NCI-H2107 (cell line): ENCODE data around the gene SLC6A19.
"Not testable (repeated sequence)": the region's sequence is repeated elsewhere in the genome, so short reads cannot be mapped to it uniquely, and the experiment has no call there.

ENCODE experiments used
- DNase-seq: peaks from one replicate; lab custom pipeline; 2025; lab: John Stamatoyannopoulos, UW

Gene SLC6A19

GRCh38 chr5:1265461-1266455 lies 64.4 kb downstream of the SLC6A19 start:
- no peak for DNase-seq

- no peak for DNase-seq
Measured at GRCh38 chr5:1266791-1267190, 65.4 kb downstream of the SLC6A19 start.

- not testable (repeated sequence) for DNase-seq
Measured at GRCh38 chr5:1267464-1267863, 66.1 kb downstream of the SLC6A19 start.

- DNase-seq: no peak
Measured at GRCh38 chr5:1268056-1268455, 66.7 kb downstream of the SLC6A19 start.

GRCh38 chr5:1268666-1269065 lies 67.3 kb downstream of the SLC6A19 start:
- no peak for DNase-seq

- DNase-seq: no peak
Measured at GRCh38 chr5:1270426-1270825, 69.0 kb downstream of the SLC6A19 start.

GRCh38 chr5:1270933-1271914 lies 69.8 kb downstream of the SLC6A19 start:
- no peak for DNase-seq

GRCh38 chr5:1272201-1272600 lies 70.8 kb downstream of the SLC6A19 start:
- no peak for DNase-seq

GRCh38 chr5:1273745-1274144 lies 72.3 kb downstream of the SLC6A19 start:
- no peak for DNase-seq

GRCh38 chr5:1274471-1274870 lies 73.1 kb downstream of the SLC6A19 start:
- DNase-seq: no peak
